Inflammatory macrophage treated with lipopolysaccharide for 4 hours (primary cell): Measurements from ENCODE around the gene PMPCA.

Experiments used
- DNase-seq: peaks from one replicate; pipeline ENCODE4 v3.0.0-alpha.2; 2020

The PMPCA gene

GRCh38 chr9:136373300-136374182 lies 36.9 kb upstream of the PMPCA start, which contains the start of gene CARD9:
CARD9 (minus strand) TSS chr9:136373669; CDS start chr9:136372078, 1,591 bp downstream.
- peak; percentile 91 for DNase-seq

- DNase-seq, result no peak
Measured at GRCh38 chr9:136374183-136374575, 36.3 kb upstream of the PMPCA start.

- DNase-seq, result no peak
Measured at GRCh38 chr9:136375096-136375495, 35.4 kb upstream of the PMPCA start.

- no peak for DNase-seq
Measured at GRCh38 chr9:136376457-136376856, 34.0 kb upstream of the PMPCA start.

- DNase-seq, result no peak
Measured at GRCh38 chr9:136377341-136378169, 32.9 kb upstream of the PMPCA start.

GRCh38 chr9:136378170-136379002 lies 32.1 kb upstream of the PMPCA start:
- DNase-seq, result no peak

GRCh38 chr9:136379003-136379287 lies 31.5 kb upstream of the PMPCA start:
- DNase-seq, result no peak

- DNase-seq, result no peak
Measured at GRCh38 chr9:136379401-136379800, 31.1 kb upstream of the PMPCA start.

GRCh38 chr9:136379891-136380290 lies 30.6 kb upstream of the PMPCA start:
- no peak for DNase-seq

GRCh38 chr9:136380381-136380780 lies 30.1 kb upstream of the PMPCA start:
- no peak for DNase-seq

GRCh38 chr9:136381311-136381710 lies 29.1 kb upstream of the PMPCA start:
- DNase-seq, result no peak

- no peak for DNase-seq
Measured at GRCh38 chr9:136381966-136382513, 28.4 kb upstream of the PMPCA start.

GRCh38 chr9:136383436-136383835 lies 27.0 kb upstream of the PMPCA start:
- DNase-seq, result no peak

- DNase-seq, result no peak
Measured at GRCh38 chr9:136385015-136385414, 25.4 kb upstream of the PMPCA start.

GRCh38 chr9:136386018-136386417 lies 24.4 kb upstream of the PMPCA start:
- peak; percentile 37 for DNase-seq

- DNase-seq, result no peak
Measured at GRCh38 chr9:136387217-136387616, 23.2 kb upstream of the PMPCA start.

- no peak for DNase-seq
Measured at GRCh38 chr9:136389396-136389795, 21.1 kb upstream of the PMPCA start.

GRCh38 chr9:136391737-136392537 lies 18.5 kb upstream of the PMPCA start:
- no peak for DNase-seq

- no peak for DNase-seq
Measured at GRCh38 chr9:136392538-136393449, 17.7 kb upstream of the PMPCA start.

- no peak for DNase-seq
Measured at GRCh38 chr9:136393531-136393930, 16.9 kb upstream of the PMPCA start.
